Peyer's patch (tissue), 4 donors: ENCODE measurements around the gene SHD. TPM values are rescaled to one million over a fixed set of nuclear protein-coding genes. Genes with fewer than 3 reads are reported as not detected.

Experiments
- DNase-seq, 3 donors: peaks; one replicate each; pipeline ENCODE4 v3.0.0-alpha.2; 2017 to 2019
- H3K27ac ChIP-seq, 4 donors: fragments of 200-600 bp; sonication (generic); one replicate each; pipeline ENCODE4 v1.5.1; 2016 to 2019
- H3K27me3 ChIP-seq, 2 donors: fragments of 200-600 bp; sonication (generic); one replicate each; pipeline ENCODE4 v1.5.1; 2019
- H3K36me3 ChIP-seq, 3 donors: fragments of 200-600 bp; sonication (generic); one replicate each; pipeline ENCODE4 v1.5.1; 2016 to 2019
- H3K4me1 ChIP-seq, 4 donors: fragments of 200-600 bp; sonication (generic); one replicate each; pipeline ENCODE4 v1.5.1; 2016 to 2019
- H3K4me3 ChIP-seq, 4 donors: fragments of 200-600 bp; sonication (generic); 1 replicate in 3 of 4; 2 replicates in 1 of 4; pipeline ENCODE4 v1.5.1; 2016 to 2019; ENCODE audit warnings: mild to moderate bottlenecking in 1 of 4
- H3K9me3 ChIP-seq, 4 donors: fragments of 200-600 bp; sonication (generic); one replicate each; pipeline ENCODE4 v1.5.1; 2016 to 2019; ENCODE audit warnings: mild to moderate bottlenecking in 1 of 4
- CTCF ChIP-seq, 6 experiments: fragments of 450-650 bp in 4 of 6; fragments of 200-600 bp in 2 of 6; sonication (generic) in 1 of 6; IDR thresholded peaks; one replicate each; pipeline ENCODE4 v1.5.1; 2017 to 2019; ENCODE audit warnings: antibody characterized with exemption in 6 of 6, mild to moderate bottlenecking in 3 of 6, moderate library complexity in 1 of 6
- POLR2A ChIP-seq, 2 donors: fragments of 450-650 bp; IDR thresholded peaks; one replicate each; pipeline ENCODE4 v1.5.1; 2017; ENCODE audit warnings: antibody characterized with exemption in 2 of 2, mild to moderate bottlenecking in 2 of 2, moderate library complexity in 2 of 2
- total RNA-seq, 4 donors: library from RNA; depleted of rRNA; stranded (reverse); fragments of >200 nt; gene quantifications; one replicate each; pipeline ENCODE4 v1.1.0, GENCODE V29; 2016

The SHD gene
- total RNA-seq, 4 donors from 2014 or later = 21.3 to 27.7 (median 21.9) TPM; not detected in 1

DNA sequence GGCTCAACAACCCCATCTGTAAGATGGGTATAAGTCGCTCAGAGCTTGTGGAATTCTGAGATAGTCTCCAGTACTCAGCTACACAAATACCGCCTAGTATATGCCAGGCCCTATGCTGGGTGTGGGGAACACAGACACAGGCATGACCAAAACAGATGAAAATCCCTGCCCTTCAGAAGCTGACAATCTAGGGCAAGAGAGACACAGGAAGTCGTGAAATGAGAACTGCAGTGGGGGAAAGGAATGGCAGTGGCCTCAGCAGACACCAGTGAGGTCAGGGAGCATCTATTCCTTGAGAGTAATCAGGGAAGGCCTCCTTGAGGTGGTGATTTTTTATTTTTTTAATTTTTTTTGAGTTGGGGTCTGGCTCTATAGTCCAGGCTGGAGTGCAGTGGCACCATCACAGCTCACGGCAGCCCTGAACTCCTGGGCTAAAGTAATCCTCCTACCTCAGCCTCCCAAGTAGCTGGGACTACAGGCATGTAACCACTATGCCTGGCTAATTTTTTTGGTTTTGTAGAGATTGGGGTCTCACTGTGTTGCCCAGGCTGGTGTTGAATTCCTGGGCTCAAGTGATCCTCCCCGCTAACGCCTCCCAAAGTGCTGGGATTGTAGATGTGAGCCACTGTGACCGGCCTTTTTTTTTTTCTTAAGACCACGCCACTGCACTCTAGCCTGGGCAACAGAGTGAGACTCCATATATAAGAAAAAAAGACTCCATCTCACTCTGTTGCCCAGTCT, 19.9 kb downstream of the SHD start:
- Histone ChIP-seq H3K27me3 (no peaks in the 10 kb centered on the region), H3K9me3 (no peaks in the 10 kb centered on the region), H3K4me1 (no peaks in the 10 kb centered on the region), H3K27ac (no peak overlapping the region), H3K36me3 (no peaks in the 10 kb centered on the region), H3K4me3 (no peak overlapping the region)
- TF ChIP-seq CTCF (IDR thresholded peaks at IDR 0.05) (no peak), POLR2A (IDR thresholded peaks at IDR 0.05) (no peak)
- no peak for DNase-seq

DNA sequence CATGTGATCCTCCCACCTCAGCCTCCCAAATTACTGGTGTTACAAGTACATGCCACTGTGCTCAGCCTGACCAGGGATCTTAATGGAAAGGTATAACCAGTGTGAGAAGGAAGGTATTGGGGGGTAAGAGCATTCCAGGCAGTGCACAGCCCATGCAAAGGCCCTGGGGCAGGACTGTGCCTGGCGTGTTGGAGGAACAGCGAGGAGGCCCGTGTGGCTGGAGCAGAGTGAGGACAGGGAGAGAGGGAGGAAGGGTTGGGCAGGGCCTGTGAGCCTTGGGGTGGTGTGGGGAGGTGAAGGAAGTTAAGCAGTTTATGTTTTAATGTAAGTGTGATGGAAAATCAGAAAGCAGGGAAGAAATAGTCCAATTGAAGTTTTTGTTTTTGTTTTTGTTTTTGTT, 21.5 kb downstream of the SHD start:
- Histone ChIP-seq H3K4me3 (no peak overlapping the region), H3K9me3 (no peaks in the 10 kb centered on the region), H3K36me3 (no peaks in the 10 kb centered on the region), H3K27me3 (no peaks in the 10 kb centered on the region), H3K4me1 (peaks cover 0 to 7% (median 3%) of the 10 kb centered on the region in 4 donors), H3K27ac (no peak overlapping the region)
- DNase-seq = no peak
- TF ChIP-seq CTCF (IDR thresholded peaks at IDR 0.05) (no peak), POLR2A (IDR thresholded peaks at IDR 0.05) (no peak)

GRCh38 chr19:4301590-4302242, 22.6 kb downstream of the SHD start:
- no peaks in the 10 kb centered on the region for H3K36me3 ChIP-seq
- no peak for DNase-seq
- H3K27me3 ChIP-seq = no peaks in the 10 kb centered on the region
- H3K4me1 ChIP-seq = peaks cover 0 to 7% (median 3%) of the 10 kb centered on the region in 4 donors
- no peaks in the 10 kb centered on the region for H3K9me3 ChIP-seq
- H3K27ac ChIP-seq = peak overlapping the region in 2 of 4 donors; percentile 33 to 38
- TF ChIP-seq POLR2A (IDR thresholded peaks at IDR 0.05) = no peak
- peak overlapping the region in 2 of 4 donors; percentile 3 to 11 for H3K4me3 ChIP-seq

DNA sequence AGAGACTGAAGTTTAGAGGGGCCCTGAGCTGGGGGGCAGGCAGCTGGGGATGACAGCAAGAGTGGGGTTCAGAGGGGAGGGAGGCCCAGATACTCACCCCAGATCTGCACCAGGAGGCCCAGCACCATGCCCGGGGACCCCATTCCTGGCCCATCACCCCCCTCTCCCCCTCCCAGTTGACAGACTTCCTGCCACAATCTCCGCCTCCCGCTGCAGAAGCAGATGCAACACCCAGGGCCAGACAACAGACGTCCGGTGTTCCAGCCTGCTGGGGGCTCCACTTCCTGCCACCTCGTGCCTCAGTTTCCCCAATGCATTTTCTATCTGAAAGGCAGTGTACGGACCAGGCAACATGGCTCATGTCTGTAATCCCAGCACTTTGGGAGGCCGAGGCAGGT, 23.2 kb downstream of the SHD start, which contains the start of gene TMIGD2:
TMIGD2 (minus strand) TSS at position 147 of the 398 bp plus-strand sequence; CDS start at position 143, 4 bp downstream.
- Histone ChIP-seq H3K4me1 (peaks cover 0 to 7% (median 3%) of the 10 kb centered on the region in 4 donors), H3K27ac (peak within 1 kb of the TSS in 2 of 4 donors; percentile 33 to 42), H3K27me3 (no peaks in the 10 kb centered on the region), H3K9me3 (no peaks in the 10 kb centered on the region), H3K36me3 (no peaks in the 10 kb centered on the region), H3K4me3 (peak within 1 kb of the TSS in 2 of 4 donors; percentile 3 to 11)
- TF ChIP-seq POLR2A (IDR thresholded peaks at IDR 0.05) (no peak), CTCF (IDR thresholded peaks at IDR 0.05) (no peak)
- DNase-seq = no peak

DNA sequence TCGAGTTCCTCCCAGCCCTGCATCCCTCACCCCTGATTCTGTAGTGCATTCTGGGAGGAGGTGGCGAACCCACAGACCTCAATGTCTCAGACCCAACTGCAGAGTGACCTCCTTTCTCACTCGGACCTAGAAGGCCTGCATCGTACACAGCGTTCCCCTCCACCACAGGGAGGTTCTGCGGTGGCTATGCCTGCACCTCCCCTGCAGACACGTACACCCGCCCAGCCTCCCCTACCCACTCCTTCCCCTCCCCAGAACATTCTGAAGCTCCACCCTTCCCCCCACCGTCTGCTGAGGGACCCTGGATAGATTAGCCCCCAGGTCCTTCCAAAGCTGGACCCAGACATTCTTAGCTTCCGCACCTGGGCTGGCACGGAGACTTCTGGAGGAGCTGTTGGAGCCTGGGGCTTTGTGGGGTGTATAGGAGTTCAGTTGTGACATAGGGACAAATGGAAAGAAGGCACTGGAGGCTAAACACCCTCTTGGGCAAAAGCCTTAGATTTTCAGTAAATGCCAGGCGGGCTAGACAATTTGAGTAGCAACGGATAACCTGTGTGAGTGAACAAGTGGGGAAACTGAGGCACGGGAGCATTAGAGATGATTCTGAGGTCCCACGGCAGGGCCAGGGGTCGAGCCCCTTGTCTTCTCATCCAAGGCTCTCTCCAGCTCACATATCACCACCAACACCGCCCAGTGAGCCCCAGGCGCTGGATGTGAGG, 24.9 kb downstream of the SHD start:
- H3K9me3 ChIP-seq = no peaks in the 10 kb centered on the region
- H3K27ac ChIP-seq = peak overlapping the region in 3 of 4 donors; percentile 1 to 41 (median 25)
- peak in 2 of 3 donors; percentile 18 to 73 for DNase-seq
- no peaks in the 10 kb centered on the region for H3K27me3 ChIP-seq
- TF ChIP-seq CTCF (IDR thresholded peaks at IDR 0.05) = no peak
- no peak for TF ChIP-seq POLR2A (IDR thresholded peaks at IDR 0.05)
- H3K4me1 ChIP-seq = peaks cover 0 to 7% (median 3%) of the 10 kb centered on the region in 4 donors
- H3K4me3 ChIP-seq = peak overlapping the region; percentile 24 to 59 (median 44)
- no peaks in the 10 kb centered on the region for H3K36me3 ChIP-seq
